ENCODE data around the gene DDX17.

The DDX17 gene

GRCh38 chr22:38448945-38449745, 57.0 kb downstream of the DDX17 start:
- DNase-seq (ENCODE audit: insufficient read length, low spot score) (no peak), FAIRE-seq (no peak)
- TF ChIP-seq CTCF (IDR thresholded peaks at IDR 0.05; ENCODE audit: insufficient read depth, missing control alignments): no peak

- FAIRE-seq (no peak), DNase-seq (ENCODE audit: insufficient read length, low spot score) (no peak)
Observed at GRCh38 chr22:38446018-38446601, 60.0 kb downstream of the DDX17 start.

GRCh38 chr22:38444783-38445182, 61.3 kb downstream of the DDX17 start:
- no peak for DNase-seq (ENCODE audit: insufficient read length, low spot score)
- no peak for TF ChIP-seq CTCF (IDR thresholded peaks at IDR 0.05; ENCODE audit: insufficient read depth, missing control alignments)
- no peak for FAIRE-seq

More at GRCh38 chr22:38446018-38446601, 60.0 kb downstream of the DDX17 start:
- TF ChIP-seq CTCF (IDR thresholded peaks at IDR 0.05; ENCODE audit: insufficient read depth, missing control alignments): no peak

- TF ChIP-seq CTCF (IDR thresholded peaks at IDR 0.05; ENCODE audit: insufficient read depth, missing control alignments): no peak
- DNase-seq (ENCODE audit: insufficient read length, low spot score): no peak
- FAIRE-seq: no peak
Observed at GRCh38 chr22:38443628-38444521, 62.2 kb downstream of the DDX17 start.

GRCh38 chr22:38442967-38443627, 63.0 kb downstream of the DDX17 start:
- no peak for DNase-seq (ENCODE audit: insufficient read length, low spot score)
- TF ChIP-seq CTCF (IDR thresholded peaks at IDR 0.05; ENCODE audit: insufficient read depth, missing control alignments): no peak
- no peak for FAIRE-seq

GRCh38 chr22:38441620-38442287, 64.4 kb downstream of the DDX17 start:
- no peak for TF ChIP-seq CTCF (IDR thresholded peaks at IDR 0.05; ENCODE audit: insufficient read depth, missing control alignments)
- FAIRE-seq: no peak
- no peak for DNase-seq (ENCODE audit: insufficient read length, low spot score)

Measured in D721Med (cell line).